Vagina (tissue), 2 donors: Measurements from ENCODE around the gene ABCA10.

Experiments used
- POLR2AphosphoS5 ChIP-seq, 2 donors: sonication (generic); formaldehyde crosslinking; IDR thresholded peaks; one replicate each; pipeline ENCODE4 v1.9.0; 2017; ENCODE audit warnings: antibody characterized with exemption in 2 of 2, mild to moderate bottlenecking in 2 of 2, low read depth in 1 of 2; ENCODE audit not compliant: insufficient read depth in 1 of 2
- TF ChIP-seq, protein P1 (sequence below), 3 experiments: fragments of 450-650 bp in 2 of 3; fragments of 200-600 bp in 1 of 3; sonication (generic) in 1 of 3; IDR thresholded peaks; one replicate each; pipeline ENCODE4 v1.5.1; 2017 to 2019; ENCODE audit warnings: antibody characterized with exemption in 3 of 3, mild to moderate bottlenecking in 2 of 3, moderate library complexity in 2 of 3

DNA sequence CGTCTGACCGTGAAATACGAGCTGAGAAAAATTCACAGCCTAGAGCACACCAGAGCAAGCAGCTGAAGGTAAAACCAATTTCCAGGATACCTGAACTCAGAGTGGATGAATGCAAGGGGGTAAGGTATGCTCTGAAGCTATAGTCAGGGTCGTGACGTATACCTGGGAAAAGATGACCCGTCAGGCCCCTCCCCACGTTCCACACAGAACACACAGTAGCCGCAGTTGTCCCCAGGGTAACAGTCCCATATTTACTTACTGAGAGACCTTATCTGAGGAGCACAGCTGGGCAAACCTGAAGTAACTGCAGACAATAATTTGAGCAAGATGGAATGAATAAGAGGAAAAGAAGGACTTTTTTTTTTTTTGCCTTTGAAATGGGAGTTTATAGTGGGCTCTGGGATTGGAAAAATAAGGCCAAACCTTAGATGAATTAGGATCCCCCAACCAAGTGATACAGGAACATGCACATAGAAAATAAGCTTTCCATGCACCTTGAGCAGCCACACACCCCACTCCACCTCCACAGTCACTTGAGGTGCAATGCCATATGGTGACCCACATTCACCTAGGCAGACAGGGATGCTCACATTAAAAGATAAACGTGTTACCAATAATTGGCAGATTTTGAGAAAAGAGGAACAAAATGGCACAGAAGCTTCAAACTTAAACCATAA, 124.9 kb downstream of the ABCA10 start:
- TF ChIP-seq, protein P1, sequence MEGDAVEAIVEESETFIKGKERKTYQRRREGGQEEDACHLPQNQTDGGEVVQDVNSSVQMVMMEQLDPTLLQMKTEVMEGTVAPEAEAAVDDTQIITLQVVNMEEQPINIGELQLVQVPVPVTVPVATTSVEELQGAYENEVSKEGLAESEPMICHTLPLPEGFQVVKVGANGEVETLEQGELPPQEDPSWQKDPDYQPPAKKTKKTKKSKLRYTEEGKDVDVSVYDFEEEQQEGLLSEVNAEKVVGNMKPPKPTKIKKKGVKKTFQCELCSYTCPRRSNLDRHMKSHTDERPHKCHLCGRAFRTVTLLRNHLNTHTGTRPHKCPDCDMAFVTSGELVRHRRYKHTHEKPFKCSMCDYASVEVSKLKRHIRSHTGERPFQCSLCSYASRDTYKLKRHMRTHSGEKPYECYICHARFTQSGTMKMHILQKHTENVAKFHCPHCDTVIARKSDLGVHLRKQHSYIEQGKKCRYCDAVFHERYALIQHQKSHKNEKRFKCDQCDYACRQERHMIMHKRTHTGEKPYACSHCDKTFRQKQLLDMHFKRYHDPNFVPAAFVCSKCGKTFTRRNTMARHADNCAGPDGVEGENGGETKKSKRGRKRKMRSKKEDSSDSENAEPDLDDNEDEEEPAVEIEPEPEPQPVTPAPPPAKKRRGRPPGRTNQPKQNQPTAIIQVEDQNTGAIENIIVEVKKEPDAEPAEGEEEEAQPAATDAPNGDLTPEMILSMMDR (IDR thresholded peaks at IDR 0.05) = no peak
- no peak for TF ChIP-seq POLR2AphosphoS5 (IDR thresholded peaks at IDR 0.05; ENCODE audit: insufficient read depth in 1 of 2, low read depth in 1 of 2)
